HG03066 (cell line): ENCODE results near the gene PHF19.

Experiments
- ATAC-seq: cut with Tn5 transposase; IDR thresholded peaks from one replicate; pipeline ENCODE4 v1.9.1; 2021; ENCODE audit warnings: low read depth; ENCODE audit not compliant: unreplicated experiment

Gene PHF19

DNA sequence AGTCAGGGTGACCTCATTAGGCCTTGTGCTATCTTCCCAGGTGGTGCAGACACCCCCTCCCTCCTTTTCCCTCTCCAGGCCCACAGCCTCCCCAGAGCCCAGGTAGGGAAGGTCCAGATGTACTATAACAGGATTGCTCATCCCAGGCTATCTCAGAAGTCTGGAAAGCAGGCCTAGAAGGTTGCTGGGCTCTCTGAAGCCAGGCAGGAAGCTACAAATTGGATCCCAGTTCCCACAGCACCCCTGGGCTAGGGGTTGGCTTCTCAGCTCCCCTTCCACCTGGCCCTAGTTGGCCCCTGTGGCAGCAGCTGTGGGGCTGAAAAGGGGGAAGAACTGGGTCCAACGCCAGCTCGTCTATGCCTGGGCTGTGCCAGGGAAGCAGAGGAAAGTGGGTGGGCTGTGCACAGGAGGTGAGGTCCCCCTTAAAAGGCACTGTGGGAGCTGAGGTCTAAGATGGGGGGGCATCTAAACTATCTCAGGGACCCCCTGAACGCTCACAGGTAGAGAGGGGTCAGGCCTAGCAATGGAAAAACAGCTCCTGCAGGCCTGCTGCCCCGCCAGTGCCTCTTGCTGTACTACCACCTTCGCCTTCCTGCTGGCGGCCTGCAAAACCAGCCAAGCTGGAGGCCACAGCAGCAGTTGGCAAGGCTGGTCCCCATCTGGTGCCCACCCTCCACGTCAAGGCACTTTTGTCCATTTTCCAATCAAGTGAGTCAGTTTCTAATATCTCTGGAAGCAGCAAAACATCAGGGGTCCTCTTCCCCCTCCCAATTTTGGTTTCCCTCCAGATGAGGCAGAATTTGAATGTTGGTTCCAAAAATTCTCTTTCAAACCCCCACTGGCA is 20.9 kb downstream of the PHF19 start:
- ATAC-seq: no peak

DNA sequence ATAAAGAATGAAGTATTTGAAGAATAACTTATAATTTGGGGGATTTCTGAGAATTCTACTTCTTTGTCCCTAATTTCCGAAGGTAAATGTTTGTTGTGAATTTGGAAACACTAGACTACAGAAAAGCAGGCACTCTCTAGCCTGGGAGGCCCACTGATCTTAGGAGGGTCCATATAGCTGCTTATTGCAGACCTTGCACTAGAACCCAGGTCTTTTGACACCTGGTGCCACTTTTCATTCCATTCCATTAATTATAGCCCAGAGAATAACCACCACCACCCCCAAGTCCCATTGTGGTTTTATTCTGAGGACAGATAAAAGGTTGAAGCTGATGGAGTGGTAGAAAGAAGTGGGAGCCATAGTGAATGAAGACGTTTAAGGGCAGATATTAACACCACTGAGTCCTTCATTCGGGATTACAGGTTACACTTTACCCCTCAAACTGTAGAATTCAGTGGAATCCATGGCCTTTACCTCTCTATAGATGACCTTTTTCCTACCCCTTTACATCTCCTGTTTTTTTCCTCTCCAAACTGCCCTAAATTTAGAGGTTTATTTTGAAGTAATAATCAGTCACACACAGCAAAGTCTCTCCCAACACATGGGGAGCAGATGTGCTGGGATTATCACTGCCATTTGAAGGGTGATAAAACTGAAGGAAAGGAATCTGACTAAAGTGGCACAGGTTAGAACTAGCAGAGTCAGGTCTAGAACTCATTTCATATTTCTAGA is 22.2 kb downstream of the PHF19 start:
- no peak for ATAC-seq

DNA sequence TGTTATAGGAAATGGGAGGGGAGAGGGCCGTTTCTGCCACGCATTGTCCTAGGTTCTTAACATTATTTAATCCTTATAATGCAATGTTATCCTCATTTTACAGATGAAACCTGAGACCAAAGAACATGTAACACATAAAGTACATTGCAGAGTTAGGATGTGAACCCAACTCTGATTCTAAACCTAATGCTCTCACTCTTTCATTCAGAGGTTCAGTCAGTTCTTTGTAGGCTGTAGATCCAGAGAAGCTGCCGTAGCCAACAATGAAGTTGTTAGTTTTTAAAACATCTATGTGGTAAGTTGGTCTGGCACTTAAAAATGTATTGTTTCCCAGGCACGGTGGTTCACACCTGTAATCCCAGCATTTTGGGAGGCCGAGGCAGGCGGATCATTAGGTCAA is 23.8 kb downstream of the PHF19 start:
- ATAC-seq: no peak

DNA sequence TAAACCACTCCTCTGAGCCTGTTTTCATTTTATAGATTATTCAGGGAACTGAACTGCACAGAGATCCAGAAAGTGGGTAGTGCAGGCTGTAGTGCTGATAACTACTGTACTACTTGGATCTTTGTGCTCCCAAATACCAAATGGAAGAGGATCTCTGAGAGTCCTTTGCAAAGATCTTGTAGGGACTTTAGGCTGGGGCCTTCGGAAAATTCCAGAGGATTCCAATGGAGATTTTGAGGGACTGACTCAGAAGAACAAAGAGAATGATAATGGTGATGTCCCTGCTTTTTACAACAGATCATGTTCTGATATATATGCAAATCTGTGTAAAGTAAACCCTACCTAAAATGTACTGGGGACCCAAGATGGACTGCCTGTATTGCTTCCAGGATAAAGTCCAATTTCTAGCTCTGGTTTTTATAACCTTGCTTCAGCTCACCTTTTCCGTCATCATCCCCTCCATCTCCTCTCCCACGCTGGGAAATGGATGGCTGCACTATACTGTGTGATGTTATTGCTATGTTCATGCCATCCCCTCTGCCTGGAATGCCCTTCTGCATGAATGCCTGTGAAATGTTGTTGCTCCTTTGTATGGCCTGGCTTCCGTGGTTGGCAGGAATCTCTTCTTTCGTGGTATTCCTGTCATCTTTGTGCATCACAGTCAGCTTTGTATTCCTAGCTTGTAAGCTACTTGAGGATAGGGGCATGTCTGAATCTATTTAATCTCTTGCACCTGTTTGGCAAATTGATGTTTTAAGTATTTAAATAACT is 24.6 kb downstream of the PHF19 start:
- no peak for ATAC-seq

DNA sequence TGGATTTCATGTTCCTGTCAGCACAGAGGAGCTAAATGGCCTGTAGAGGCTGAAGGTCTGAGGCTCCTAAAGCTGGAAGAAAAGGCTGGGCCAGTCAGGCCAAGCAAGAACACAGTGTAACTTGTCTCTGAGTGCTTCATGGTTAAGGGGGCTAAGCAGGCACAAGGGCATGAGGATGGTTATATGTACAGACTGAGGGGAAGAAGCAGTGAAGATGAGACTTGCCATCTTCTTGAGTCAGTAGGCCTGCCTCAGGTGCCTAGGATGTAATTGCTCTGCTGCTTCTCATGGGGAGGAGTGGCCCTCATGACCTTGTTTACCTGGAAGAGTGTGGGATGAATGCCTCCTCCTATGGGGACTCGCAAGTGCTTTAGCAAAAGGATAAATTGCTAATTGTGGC is 25.5 kb downstream of the PHF19 start:
- no peak for ATAC-seq

DNA sequence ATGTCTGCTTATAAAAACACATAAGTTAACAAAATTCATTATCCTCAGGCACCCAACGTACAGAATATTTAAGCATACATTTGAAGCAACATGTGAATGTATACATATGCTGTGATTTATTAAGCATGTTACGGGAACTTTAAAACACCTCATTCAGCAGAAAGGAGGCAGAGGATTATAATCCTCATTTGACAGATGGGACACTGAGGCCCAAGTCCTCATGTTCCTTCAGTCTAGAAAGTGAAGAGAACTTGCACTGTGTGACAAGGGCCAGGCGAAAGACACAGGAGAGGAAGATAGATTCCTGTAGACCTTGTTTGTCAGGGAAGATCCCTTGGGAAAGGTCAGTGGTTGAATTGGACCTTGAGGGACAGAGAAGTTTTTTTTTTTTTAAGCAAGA is 26.7 kb downstream of the PHF19 start:
- no peak for ATAC-seq

DNA sequence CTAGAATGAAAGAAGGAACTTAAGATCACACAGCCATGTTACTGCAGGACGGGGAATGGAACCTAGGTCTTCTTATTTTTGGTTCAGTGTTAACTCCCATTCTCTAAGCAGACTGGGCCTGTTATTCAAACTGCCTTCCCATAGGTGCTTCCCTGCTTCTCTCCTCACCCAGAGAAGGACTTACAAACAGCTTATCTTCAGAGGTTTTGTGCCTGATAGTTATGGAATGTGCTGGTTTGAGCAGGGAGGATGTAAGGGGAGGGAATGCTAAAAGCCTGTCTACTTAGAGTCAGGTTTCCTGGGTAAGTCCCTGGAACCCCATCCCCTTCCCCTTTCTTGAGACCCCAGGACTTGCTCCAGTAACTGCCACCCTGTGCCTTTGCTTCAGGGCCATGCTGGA is 30.1 kb downstream of the PHF19 start:
- ATAC-seq: no peak

DNA sequence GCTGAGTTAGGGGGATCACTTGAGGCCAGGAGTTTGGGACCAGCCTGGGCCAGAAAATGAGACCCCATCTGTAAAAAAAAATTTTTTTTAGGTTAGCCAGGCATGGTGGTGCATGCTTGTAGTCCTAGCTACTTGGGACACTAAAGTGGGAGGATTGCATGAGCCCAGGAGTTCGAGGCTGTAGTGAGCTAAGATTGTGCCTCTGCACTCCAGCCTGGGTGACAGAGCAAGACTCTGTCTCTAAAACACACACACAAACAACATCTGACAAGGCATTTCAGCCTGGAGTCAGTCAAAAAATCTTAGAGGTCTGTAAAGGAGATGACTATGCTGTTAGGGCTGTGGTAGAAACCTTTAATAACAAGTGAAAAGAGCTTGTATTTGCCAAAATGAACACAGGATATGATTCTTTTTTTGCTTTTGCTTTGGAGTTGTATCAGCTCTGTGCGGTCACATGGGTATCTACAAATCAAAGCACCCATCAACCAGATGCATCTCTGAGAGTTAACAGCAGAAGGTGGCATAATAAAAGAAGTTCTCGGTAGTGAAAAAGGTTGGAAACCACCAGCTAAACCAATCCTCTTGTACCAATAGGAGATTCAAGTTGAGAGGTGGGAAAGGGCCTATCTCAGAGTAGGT is 30.6 kb downstream of the PHF19 start:
- ATAC-seq: no peak

DNA sequence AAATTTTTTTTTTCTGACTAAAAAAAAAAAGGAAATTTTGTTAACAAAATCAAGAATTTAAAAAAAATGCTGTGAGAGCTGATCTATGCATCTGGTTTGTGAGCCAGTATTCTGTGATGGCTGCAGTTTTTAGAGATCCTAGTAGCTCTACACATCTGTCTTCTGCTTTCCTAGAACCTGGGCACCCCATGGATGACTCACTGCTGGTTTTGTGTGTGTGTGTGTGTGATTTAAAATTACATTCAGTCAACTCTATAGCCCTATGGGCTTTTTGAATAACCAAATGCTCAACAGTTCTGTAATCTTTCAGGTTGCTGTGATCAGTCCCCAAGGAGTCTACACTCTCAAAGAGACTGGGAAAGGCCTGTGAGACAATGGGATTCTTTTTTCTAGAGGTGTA is 31.7 kb downstream of the PHF19 start:
- no peak for ATAC-seq

DNA sequence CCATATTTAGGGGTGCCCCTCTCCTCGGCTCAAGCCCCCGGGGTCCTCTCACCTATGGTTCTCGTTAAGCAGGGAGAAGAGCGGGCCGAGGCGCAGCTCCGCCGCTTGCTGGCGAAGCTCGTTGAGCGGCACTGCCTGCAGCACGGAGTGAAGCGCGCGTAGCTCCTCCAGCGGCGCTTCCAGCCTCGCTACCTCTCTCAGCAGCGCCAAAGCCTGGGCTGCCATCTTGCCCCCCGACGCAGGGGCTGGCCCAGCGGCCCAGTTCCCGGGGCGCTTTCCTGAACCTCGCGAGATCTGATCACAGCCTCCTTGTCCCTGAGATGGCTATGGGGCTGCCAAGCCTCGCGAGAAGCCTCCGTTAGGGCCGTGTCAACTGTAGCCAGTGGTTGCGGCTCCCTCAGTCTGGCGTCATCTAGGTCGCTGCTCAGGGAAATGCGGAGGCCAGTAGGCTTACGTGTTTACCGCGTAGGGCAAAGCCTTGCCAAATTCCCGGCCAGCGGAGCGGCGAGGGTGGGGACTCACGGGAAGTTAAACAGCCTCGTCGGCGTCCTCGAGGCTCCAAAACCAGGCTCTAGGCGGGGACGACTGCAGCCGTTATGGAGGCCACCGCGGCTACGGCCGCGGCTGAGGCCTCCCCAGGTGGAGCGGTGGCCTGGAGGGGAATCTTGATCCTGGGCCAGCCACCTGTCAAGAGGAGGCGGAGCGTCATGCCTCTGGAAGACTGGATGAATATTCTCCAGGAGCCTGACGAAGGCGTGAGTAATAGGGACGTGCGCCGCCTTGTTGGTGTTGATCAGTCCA is 34.1 kb downstream of the PHF19 start, which contains the start of gene PSMD5:
Gene PSMD5 (minus strand): TSS at position 238 of the 801 bp plus-strand sequence. CDS start 13 bp downstream, at position 225.
- peak; percentile 99 for ATAC-seq

DNA sequence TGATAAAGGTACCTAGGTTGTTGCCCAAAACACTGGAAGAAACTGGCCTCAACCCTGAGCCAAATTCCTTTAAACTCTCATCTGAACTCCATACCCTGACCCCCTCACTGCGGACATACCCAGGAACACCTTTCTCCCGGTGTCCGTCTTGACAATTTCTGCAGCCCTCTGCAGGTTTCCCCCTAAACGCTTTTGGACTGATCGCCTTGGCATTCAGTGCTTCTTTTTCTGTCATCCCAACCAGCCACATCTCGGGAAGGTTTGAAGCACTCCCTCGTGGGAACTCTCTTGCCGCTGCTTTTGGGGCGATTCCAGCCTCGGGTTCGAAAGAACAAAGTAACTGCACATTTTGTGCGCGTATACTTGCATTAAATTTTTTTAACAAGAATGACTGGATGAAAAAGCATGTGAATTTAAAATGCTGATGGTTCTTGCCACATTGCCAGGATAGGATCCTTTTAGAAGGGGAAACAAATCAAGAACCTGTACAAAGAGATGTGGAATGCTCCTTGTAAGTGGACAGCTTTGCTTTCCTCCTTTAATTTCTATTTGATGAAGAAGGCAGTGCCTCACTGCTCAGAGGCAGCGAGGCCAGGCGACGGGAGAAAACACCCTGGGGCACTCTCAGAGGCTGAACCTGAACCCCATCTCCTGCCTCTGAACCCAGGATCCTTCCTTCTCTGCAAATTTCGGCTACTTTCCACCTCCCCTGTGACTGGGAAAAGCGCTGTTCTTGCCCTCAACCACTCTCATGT is 34.9 kb downstream of the PHF19 start:
- peak; percentile 5 for ATAC-seq

DNA sequence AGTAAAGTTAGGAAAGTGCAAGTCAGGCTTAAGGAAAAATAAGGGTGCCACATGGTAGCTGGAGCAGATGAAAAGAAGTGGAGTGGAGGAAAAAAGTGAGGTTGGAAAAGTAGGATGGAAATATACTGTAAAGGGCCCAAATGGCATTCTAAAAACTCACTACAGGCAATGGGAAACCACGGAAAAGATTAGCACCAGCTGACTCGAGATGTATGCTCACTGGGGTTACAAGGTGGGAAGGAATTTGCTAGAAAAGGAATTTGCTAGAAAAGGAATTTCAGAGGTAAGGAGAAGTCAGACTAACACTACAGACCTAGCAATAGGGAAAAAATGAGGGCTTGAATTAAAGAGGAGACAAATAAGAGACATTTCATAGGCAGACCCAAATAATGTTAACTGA is 37.8 kb downstream of the PHF19 start:
- no peak for ATAC-seq

DNA sequence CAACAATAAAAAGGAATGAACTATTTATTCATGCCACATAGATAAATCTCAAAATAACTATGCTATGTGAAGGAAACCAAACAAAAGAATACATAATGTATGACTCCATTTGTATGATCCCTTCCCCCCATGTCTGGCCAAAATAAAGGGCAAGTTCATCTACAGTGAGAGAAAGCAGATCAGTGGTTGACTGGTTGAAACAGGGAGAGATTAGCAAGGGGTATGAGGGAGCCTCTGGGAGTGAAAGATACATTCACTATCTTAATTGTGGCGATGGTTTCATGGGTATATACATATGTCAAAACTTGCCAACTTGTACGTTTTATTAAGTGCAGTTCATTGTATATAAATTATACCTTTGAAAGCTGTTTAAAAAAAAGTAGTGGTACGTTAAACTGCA is 39.1 kb downstream of the PHF19 start:
- no peak for ATAC-seq

DNA sequence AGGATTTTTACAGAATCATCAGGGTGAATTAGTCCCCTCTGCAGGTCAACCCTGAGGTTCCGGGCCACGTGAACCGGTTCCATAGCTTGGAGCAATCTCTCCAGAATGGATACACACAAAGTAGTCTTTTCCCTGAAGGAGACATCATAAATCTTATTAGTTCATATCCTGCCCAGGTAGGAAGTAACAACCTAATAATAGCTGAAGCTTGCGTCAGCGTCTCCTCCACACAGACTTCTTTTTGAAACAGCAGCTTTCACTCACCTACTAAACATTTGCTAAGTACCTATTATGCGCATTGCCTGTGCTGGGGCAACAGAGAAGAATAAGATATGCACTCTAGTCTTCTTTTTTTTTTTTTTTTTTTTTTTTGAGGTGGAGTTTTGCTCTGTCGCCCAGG is 43.7 kb downstream of the PHF19 start:
- ATAC-seq: no peak

DNA sequence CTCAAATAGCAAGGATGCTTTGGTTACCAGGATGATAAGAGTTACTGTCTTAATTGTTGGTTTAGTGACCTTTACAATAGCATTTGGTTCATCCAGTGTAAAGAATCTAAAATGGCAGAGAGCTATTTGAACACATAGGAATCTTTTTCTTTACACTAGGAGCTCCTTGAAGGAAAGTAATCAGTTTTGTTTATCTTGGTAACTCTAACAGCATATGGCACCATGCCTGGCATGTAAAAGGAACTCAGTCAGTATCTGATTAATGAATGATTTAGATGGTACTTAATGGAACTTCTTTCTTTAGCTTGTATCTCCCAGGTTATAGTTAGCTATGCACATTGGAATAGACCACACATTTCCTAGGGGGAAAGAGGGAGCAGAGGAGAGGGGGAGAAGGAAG is 44.2 kb downstream of the PHF19 start:
- no peak for ATAC-seq

DNA sequence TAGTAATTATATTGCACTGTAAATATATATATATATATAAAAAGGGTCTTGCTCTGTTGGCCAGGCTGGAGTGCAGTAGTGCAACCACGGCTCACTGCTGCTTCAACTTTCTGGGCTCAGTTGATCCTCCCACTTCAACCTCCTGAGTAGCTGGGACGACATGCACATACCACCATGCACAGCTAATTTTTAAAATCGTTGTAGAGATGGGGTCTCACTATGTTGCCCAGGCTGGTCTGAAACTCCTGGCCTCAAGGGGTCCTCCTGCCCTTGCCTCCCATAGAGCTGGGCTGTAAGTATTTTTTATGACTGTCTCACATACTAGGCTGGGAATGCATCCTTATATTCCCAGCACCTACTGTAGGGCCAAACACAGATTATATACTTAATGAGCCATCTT is 46.1 kb downstream of the PHF19 start:
- no peak for ATAC-seq

DNA sequence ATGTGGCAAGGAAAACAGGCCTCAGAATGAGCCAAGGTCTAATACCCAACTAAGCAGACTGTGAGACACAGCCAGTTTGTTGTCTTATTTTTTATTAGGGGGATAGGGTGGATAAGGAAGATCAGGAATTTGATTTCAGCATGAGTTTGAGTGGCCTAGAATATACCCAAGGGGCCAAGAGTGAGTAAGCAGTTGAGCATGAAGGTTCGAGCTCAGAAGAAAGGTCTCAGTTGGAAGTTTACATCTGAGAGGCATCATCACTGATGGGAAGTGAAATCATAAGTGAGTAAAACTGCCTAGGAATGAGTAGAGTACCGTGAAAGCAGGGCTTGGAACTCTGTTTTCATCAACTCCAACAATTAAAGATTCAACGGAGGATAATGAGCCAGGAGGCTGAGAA is 46.8 kb downstream of the PHF19 start:
- no peak for ATAC-seq

DNA sequence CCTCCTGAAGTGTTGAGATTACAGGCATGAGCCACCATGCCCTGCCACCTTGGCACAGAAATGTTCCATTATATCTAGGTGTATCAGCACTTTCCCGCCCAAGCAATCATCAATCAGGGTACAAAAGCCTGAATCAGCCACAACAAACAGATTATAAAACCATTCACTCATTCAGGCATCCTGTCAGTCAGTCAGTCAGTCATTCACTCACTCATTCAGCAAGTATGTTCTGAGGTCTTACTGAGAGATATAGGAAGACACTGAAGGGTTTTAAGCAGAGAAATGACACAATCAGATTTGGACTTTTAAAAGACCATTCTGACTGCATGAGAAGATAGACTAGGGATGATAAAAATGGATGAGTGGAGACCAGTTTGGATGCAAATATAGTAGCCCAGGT is 47.3 kb downstream of the PHF19 start:
- no peak for ATAC-seq

DNA sequence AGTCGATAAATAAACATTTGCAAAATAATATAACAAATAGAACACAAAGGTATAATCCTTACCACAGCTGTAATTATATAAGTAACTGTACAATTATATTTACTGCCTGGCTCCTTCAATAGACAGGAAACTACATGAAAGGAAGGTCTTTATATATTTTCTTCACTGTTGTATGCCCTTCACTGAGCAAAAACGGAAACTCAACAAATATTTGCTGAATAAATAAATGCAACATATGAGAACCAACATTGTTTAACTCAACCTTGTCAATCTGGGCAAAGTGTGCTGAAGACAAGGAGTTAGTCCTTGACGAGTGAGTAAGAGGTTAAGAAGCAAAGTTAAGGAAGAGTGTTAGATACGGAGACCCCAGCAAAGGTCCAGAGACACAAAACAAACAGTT is 56.9 kb downstream of the PHF19 start:
- no peak for ATAC-seq
